ENCODE data around the gene SDR42E2.

DNA sequence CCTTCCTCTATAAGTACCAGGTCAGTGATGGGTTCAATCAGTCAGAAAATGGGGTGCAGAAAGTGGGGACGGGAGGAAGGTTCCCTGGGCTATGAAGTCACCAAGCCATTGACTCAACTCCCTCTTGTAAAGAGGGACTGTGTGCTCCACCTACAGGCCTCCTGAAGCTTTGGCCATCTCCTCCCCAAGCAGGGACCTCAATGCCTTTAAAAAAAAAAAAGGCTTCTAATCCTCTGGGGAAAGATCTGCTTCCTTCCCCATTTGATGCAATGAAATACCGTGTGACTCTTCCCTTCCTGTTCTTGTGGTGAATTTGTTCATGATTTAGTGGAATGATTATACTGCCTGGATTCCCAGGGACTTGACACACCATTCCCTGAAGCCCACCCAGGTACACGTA lies 39.2 kb upstream of the SDR42E2 start:
- TF ChIP-seq POLR2A (IDR thresholded peaks at IDR 0.05; ENCODE audit: low read depth, low read length) = no peak
- TF ChIP-seq TAF1 (IDR thresholded peaks at IDR 0.05; ENCODE audit: low read depth, low read length) = no peak
- TF ChIP-seq POLR2AphosphoS5 (IDR thresholded peaks at IDR 0.05; ENCODE audit: low read depth, low read length) = no peak
